Calu3 (cell line): Measurements from ENCODE around the gene C5orf24. TPM values are rescaled to one million over a fixed set of nuclear protein-coding genes. Genes with fewer than 3 reads are reported as not detected.
"Not testable (repeated sequence)": the region's sequence is repeated elsewhere in the genome, so short reads cannot be mapped to it uniquely, and the experiment has no call there.

Source experiments
- BruUV-seq: library from RNA; stranded (reverse); fragments of 400-500 nt; replicated peaks from 2 replicates; lab custom pipeline; 2021; lab: Mats Ljungman, UMichigan
- CTCF ChIA-PET: fragments of 300-600 bp; sonication (Branson Sonifier 250); formaldehyde crosslinking; loops from one replicate; lab custom pipeline; 2022; ENCODE audit warnings: antibody characterized with exemption; lab: Charles Lee
- DNase-seq: peaks from one replicate; pipeline ENCODE4 v3.0.0; 2022
- H3K27ac Mint-ChIP-seq: one replicate; pipeline ENCODE4 v1.8.0; 2022; ENCODE audit warnings: mixed read lengths; ENCODE audit not compliant: unreplicated experiment
- H3K27me3 Mint-ChIP-seq: one replicate; pipeline ENCODE4 v1.8.0; 2022; ENCODE audit warnings: mixed read lengths; ENCODE audit not compliant: unreplicated experiment
- H3K36me3 Mint-ChIP-seq: one replicate; pipeline ENCODE4 v1.8.0; 2022; ENCODE audit warnings: mild to moderate bottlenecking, moderate library complexity, mixed read lengths; ENCODE audit not compliant: insufficient read depth, unreplicated experiment
- H3K4me1 Mint-ChIP-seq: one replicate; pipeline ENCODE4 v1.8.0; 2022; ENCODE audit warnings: mild to moderate bottlenecking, low read depth, mixed read lengths; ENCODE audit not compliant: unreplicated experiment
- H3K4me3 Mint-ChIP-seq: one replicate; pipeline ENCODE4 v1.8.0; 2022; ENCODE audit warnings: mild to moderate bottlenecking, low read depth, moderate library complexity, mixed read lengths; ENCODE audit not compliant: unreplicated experiment
- H3K9me3 Mint-ChIP-seq: one replicate; pipeline ENCODE4 v1.8.0; 2022; ENCODE audit warnings: low read depth, mixed read lengths; ENCODE audit not compliant: unreplicated experiment
- CTCF ChIP-seq: fragments of 200-600 bp; IDR thresholded peaks from one replicate; pipeline ENCODE4 v1.8.0; 2022; ENCODE audit warnings: antibody characterized with exemption; ENCODE audit not compliant: unreplicated experiment
- intact Hi-C: fragments of 100-400 bp; cut with micrococcal nuclease; formaldehyde crosslinking; loops from one replicate; pipeline ENCODE4 v1.10.0; 2022; ENCODE audit not compliant: unreplicated experiment
- total RNA-seq: library from RNA; stranded (reverse); gene quantifications from 2 replicates; pipeline ENCODE4 v1.2.3, GENCODE V29; 2022

Gene C5orf24
- total RNA-seq, 1 experiment from 2014 or later, result 63.4 TPM

GRCh38 chr5:134874831-134875655 lies 29.3 kb downstream of the C5orf24 start:
- peak overlapping the region; percentile 99 for H3K4me3 Mint-ChIP-seq
- H3K4me1 Mint-ChIP-seq, result no peaks in the 10 kb centered on the region
- DNase-seq, result peak; percentile 22
- no TSS peak for BruUV-seq
- peak overlapping the region; percentile 77 for H3K27ac Mint-ChIP-seq
- TF ChIP-seq CTCF, result no peak
- H3K9me3 Mint-ChIP-seq, result no peaks in the 10 kb centered on the region
- CTCF ChIA-PET, result interaction anchor here (0.6 to 1.4 kb wide), 3 partner anchors 18 to 30 kb away, joined by 3 to 9 read pairs (median 3); partner anchors contain the start of gene PCBD2
- H3K36me3 Mint-ChIP-seq, result peaks cover 25% of the 10 kb centered on the region
- H3K27me3 Mint-ChIP-seq, result no peaks in the 10 kb centered on the region
- intact Hi-C loops, result no loop called here

GRCh38 chr5:134877159-134877558 lies 31.4 kb downstream of the C5orf24 start:
- CTCF ChIA-PET, result no interaction called here
- no peak overlapping the region for H3K4me3 Mint-ChIP-seq

GRCh38 chr5:134878403-134878802 lies 32.6 kb downstream of the C5orf24 start:
- H3K9me3 Mint-ChIP-seq, result no peaks in the 10 kb centered on the region
- no peak overlapping the region for H3K27ac Mint-ChIP-seq
- no peak for DNase-seq
- CTCF ChIA-PET, result no interaction called here
- no peaks in the 10 kb centered on the region for H3K4me1 Mint-ChIP-seq
- H3K36me3 Mint-ChIP-seq, result peaks cover 25% of the 10 kb centered on the region
- TF ChIP-seq CTCF, result no peak
- H3K4me3 Mint-ChIP-seq, result no peak overlapping the region
- intact Hi-C loops, result no loop called here
- no peaks in the 10 kb centered on the region for H3K27me3 Mint-ChIP-seq
- BruUV-seq, result no TSS peak

More at GRCh38 chr5:134877159-134877558, 31.4 kb downstream of the C5orf24 start:
- intact Hi-C loops, result no loop called here
- Mint-ChIP-seq H3K9me3 (no peaks in the 10 kb centered on the region), H3K27ac (no peak overlapping the region), H3K4me1 (no peaks in the 10 kb centered on the region), H3K36me3 (peaks cover 25% of the 10 kb centered on the region), H3K27me3 (no peaks in the 10 kb centered on the region)
- no peak for DNase-seq
- TF ChIP-seq CTCF, result no peak
- BruUV-seq, result no TSS peak

GRCh38 chr5:134879456-134879855 lies 33.7 kb downstream of the C5orf24 start:
- no peak overlapping the region for H3K4me3 Mint-ChIP-seq
- no peaks in the 10 kb centered on the region for H3K27me3 Mint-ChIP-seq
- DNase-seq, result no peak
- no peaks in the 10 kb centered on the region for H3K4me1 Mint-ChIP-seq
- H3K9me3 Mint-ChIP-seq, result no peaks in the 10 kb centered on the region
- no peak overlapping the region for H3K27ac Mint-ChIP-seq
- CTCF ChIA-PET, result no interaction called here
- BruUV-seq, result no TSS peak
- intact Hi-C loops, result no loop called here
- H3K36me3 Mint-ChIP-seq, result peaks cover 19% of the 10 kb centered on the region
- TF ChIP-seq CTCF, result no peak

DNA sequence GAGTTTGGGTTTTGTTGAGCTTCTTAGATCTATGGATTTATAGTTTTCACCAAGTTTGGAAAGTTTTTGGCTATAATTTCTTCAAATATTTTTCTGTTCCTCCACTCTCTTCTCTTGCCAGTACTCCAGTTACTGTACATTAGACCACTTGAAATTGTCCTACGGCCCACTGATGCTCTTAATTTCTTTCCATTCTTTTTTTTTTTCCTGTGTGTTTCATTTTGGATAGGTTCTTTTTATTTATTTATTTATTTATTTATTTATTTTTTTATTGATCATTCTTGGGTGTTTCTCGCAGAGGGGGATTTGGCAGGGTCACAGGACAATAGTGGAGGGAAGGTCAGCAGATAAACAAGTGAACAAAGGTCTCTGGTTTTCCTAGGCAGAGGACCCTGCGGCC lies 35.2 kb downstream of the C5orf24 start:
- BruUV-seq, DNase-seq, H3K4me3 Mint-ChIP-seq, H3K27ac Mint-ChIP-seq, H3K4me1 Mint-ChIP-seq, H3K27me3 Mint-ChIP-seq, H3K36me3 Mint-ChIP-seq, intact Hi-C loops, H3K9me3 Mint-ChIP-seq: not testable (repeated sequence)
- CTCF ChIA-PET, result interaction anchor here (0.7 kb wide), 1 partner anchor 901 kb away, joined by 3 read pairs; no protein-coding TSS in a partner anchor

- intact Hi-C loops, BruUV-seq, DNase-seq, CTCF ChIA-PET, H3K4me3 Mint-ChIP-seq, H3K27ac Mint-ChIP-seq, H3K9me3 Mint-ChIP-seq, H3K4me1 Mint-ChIP-seq, H3K27me3 Mint-ChIP-seq, H3K36me3 Mint-ChIP-seq: not testable (repeated sequence)
Measured at GRCh38 chr5:134881711-134882110, 35.9 kb downstream of the C5orf24 start.
